C4-2B (cell line): ENCODE results near the gene ADAM12.

ENCODE experiments used
- CTCF ChIP-seq: fragments of 450-650 bp; conservative IDR thresholded peaks from 2 replicates; pipeline ENCODE4 v1.5.1; 2017; ENCODE audit warnings: mild to moderate bottlenecking
- ZFX ChIP-seq: fragments of 450-650 bp; IDR thresholded peaks from 2 replicates; pipeline ENCODE4 v1.6.1; 2017

- TF ChIP-seq CTCF (no peak), ZFX (no peak)
Measured at GRCh38 chr10:126243306-126243705, 145.0 kb downstream of the ADAM12 start.
